Stimulated activated CD8-positive, alpha-beta memory T cell treated with anti-CD3 and anti-CD28 coated beads, Interleukin-2, amount 100 ng/mL, for 48 hours (primary cell): ENCODE data around the gene MS4A7.

Experiments
- DNase-seq, 2 donors: peaks; one replicate each; pipeline ENCODE4 v3.0.0-alpha.2; 2020; ENCODE audit warnings: low read depth in 2 of 2

The MS4A7 gene

GRCh38 chr11:60370811-60371298 lies 7.5 kb upstream of the MS4A7 start:
- no peak for DNase-seq

GRCh38 chr11:60371386-60371785 lies 6.9 kb upstream of the MS4A7 start:
- no peak for DNase-seq

GRCh38 chr11:60371854-60372253 lies 6.5 kb upstream of the MS4A7 start:
- no peak for DNase-seq

- DNase-seq, result no peak
Observed at GRCh38 chr11:60372767-60373166, 5.6 kb upstream of the MS4A7 start.

- DNase-seq, result no peak
Observed at GRCh38 chr11:60375316-60375715, 3.0 kb upstream of the MS4A7 start.

- DNase-seq, result no peak
Observed at GRCh38 chr11:60376601-60377000, 1.7 kb upstream of the MS4A7 start.

GRCh38 chr11:60377401-60378136 lies 763 bp upstream of the MS4A7 start:
- DNase-seq, result no peak

- no peak for DNase-seq
Observed at GRCh38 chr11:60389279-60389910, 11.1 kb downstream of the MS4A7 start.

GRCh38 chr11:60390419-60390818 lies 12.1 kb downstream of the MS4A7 start:
- DNase-seq, result no peak

- no peak for DNase-seq
Observed at GRCh38 chr11:60392361-60392760, 14.0 kb downstream of the MS4A7 start.

GRCh38 chr11:60393016-60393415 lies 14.7 kb downstream of the MS4A7 start:
- DNase-seq, result no peak

GRCh38 chr11:60394666-60395380 lies 16.5 kb downstream of the MS4A7 start:
- no peak for DNase-seq

GRCh38 chr11:60396382-60396781 lies 18.1 kb downstream of the MS4A7 start, which contains the start of gene MS4A14:
Gene MS4A14, plus strand, starts transcription at chr11:60396459. Its CDS starts 120 bp downstream, at chr11:60396579.
- DNase-seq, result no peak

- no peak for DNase-seq
Observed at GRCh38 chr11:60396799-60397198, 18.5 kb downstream of the MS4A7 start.

- DNase-seq, result no peak
Observed at GRCh38 chr11:60420015-60420414, 41.7 kb downstream of the MS4A7 start.

GRCh38 chr11:60422609-60423008 lies 44.3 kb downstream of the MS4A7 start:
- DNase-seq, result no peak

GRCh38 chr11:60428517-60428916 lies 50.2 kb downstream of the MS4A7 start:
- DNase-seq, result no peak

- no peak for DNase-seq
Observed at GRCh38 chr11:60429272-60429671, 50.9 kb downstream of the MS4A7 start, which contains the start of gene MS4A5. Gene MS4A5, plus strand, starts transcription at chr11:60429572. Its CDS starts 103 bp downstream, at chr11:60429675.

- no peak for DNase-seq
Observed at GRCh38 chr11:60431251-60431650, 52.9 kb downstream of the MS4A7 start.

- no peak for DNase-seq
Observed at GRCh38 chr11:60433401-60433800, 55.1 kb downstream of the MS4A7 start.
